HepG2 (cell line): ENCODE measurements around the gene CASP7. TPM values are rescaled to one million over a fixed set of nuclear protein-coding genes. Genes with fewer than 3 reads are reported as not detected.

Source experiments
- ATAC-seq: fragments of 200-7000 bp; cut with Tn5 transposase; 3 replicates; pipeline ENCODE4 v1.9.1; 2020; ENCODE audit warnings: mild to moderate bottlenecking, moderate library complexity
- BruUV-seq: library from RNA; stranded (reverse); fragments of 400-500 nt; replicated peaks from 2 replicates; lab custom pipeline; 2021; lab: Mats Ljungman, UMichigan
- CTCF ChIA-PET: fragments of 300-600 bp; formaldehyde crosslinking; extraction: SDS; loops from one replicate; lab custom pipeline; 2021; ENCODE audit warnings: low total read pairs, inconsistent platforms, low intra/inter-chr PET ratio; lab: Yijun Ruan, JAX
- POLR2A ChIA-PET: fragments of 350-600 bp; sonication (Branson Sonifier 250); formaldehyde crosslinking; loops from one replicate; lab custom pipeline; 2020; ENCODE audit warnings: antibody characterized with exemption, inconsistent platforms; lab: Yijun Ruan, JAX
- DNase-seq: peaks from one replicate; pipeline ENCODE4 v3.0.0-alpha.2; 2015; ENCODE audit warnings: low spot score
- FAIRE-seq: peaks from 3 replicates; lab custom pipeline; 2011; peaks lifted over from hg19 to GRCh38; lab: Jason Lieb, UNC
- H2AFZ ChIP-seq: one replicate; pipeline ENCODE4 v1.6.1; 2011; ENCODE audit warnings: low read length, inconsistent platforms
- H3K27ac ChIP-seq: fragments of 300-600 bp; 3 replicates; pipeline ENCODE4 v1.8.0; 2011; ENCODE audit warnings: mixed run types, mild to moderate bottlenecking, mixed read lengths, low read length, inconsistent platforms; ENCODE audit not compliant: insufficient read depth; ENCODE audit errors: extremely low read length
- H3K27me3 ChIP-seq, 2 experiments: fragments of 200-600 bp in 1 of 2; 2 replicates in 1 of 2; 3 replicates in 1 of 2; pipeline versions ENCODE4 v1.6.0 to v1.8.0; 2011; ENCODE audit warnings: low read length in 2 of 2, mild to moderate bottlenecking in 2 of 2, moderate library complexity in 2 of 2, inconsistent platforms in 1 of 2; ENCODE audit not compliant: insufficient read depth in 2 of 2, control insufficient read depth in 1 of 2
- H3K36me3 ChIP-seq, 2 experiments: fragments of 200-600 bp in 1 of 2; replicated peaks in 1 of 2; 2 replicates in 1 of 2; 3 replicates in 1 of 2; pipeline versions ENCODE4 v1.5.1 to v1.8.0; 2011; ENCODE audit warnings: low read length in 2 of 2, inconsistent platforms in 1 of 2; ENCODE audit not compliant: insufficient read depth in 2 of 2, control insufficient read depth in 1 of 2
- H3K4me1 ChIP-seq: 2 replicates; pipeline ENCODE4 v1.5.1; 2012; ENCODE audit warnings: low read length, inconsistent platforms; ENCODE audit not compliant: insufficient read depth
- H3K4me2 ChIP-seq: 2 replicates; pipeline ENCODE4 v1.6.0; 2011; ENCODE audit warnings: low read depth, low read length, inconsistent platforms
- H3K4me3 ChIP-seq, 3 experiments: fragments of 200-600 bp in 1 of 3; sonication (generic), shearing (Covaris generic) in 1 of 3; replicated peaks in 1 of 3; 2 replicates each; pipeline ENCODE4 v1.5.1; 2011 to 2016; ENCODE audit warnings: low read length in 3 of 3, inconsistent platforms in 2 of 3, low read depth in 2 of 3, mild to moderate bottlenecking in 2 of 3, control low read depth in 1 of 3, mixed read lengths in 1 of 3; ENCODE audit not compliant: insufficient read depth in 1 of 3
- H3K79me2 ChIP-seq: one replicate; pipeline ENCODE4 v1.6.1; 2011; ENCODE audit warnings: low read length, inconsistent platforms; ENCODE audit not compliant: insufficient read depth
- H3K9ac ChIP-seq: 2 replicates; pipeline ENCODE4 v1.6.0; 2011; ENCODE audit warnings: mild to moderate bottlenecking, low read depth, low read length, inconsistent platforms; ENCODE audit not compliant: insufficient read depth
- H3K9me3 ChIP-seq: 2 replicates; pipeline ENCODE4 v1.5.1; 2012; ENCODE audit warnings: mild to moderate bottlenecking, low read length
- H4K20me1 ChIP-seq: 2 replicates; pipeline ENCODE4 v1.6.0; 2011; ENCODE audit warnings: inconsistent platforms, mild to moderate bottlenecking, low read length, moderate library complexity; ENCODE audit not compliant: insufficient read depth
- AGO1 ChIP-seq: fragments of 200-400 bp; formaldehyde crosslinking; IDR thresholded peaks from 2 replicates; pipeline ENCODE4 v1.6.1; 2017; ENCODE audit warnings: mild to moderate bottlenecking, low read depth, low read length, moderate library complexity; ENCODE audit not compliant: poor library complexity, severe bottlenecking
- ASH2L ChIP-seq: fragments of 300-600, 200-600 bp; sonication (generic); IDR thresholded peaks from 2 replicates; pipeline ENCODE4 v1.7.0; 2017; ENCODE audit warnings: low read depth, mild to moderate bottlenecking, moderate library complexity, mixed read lengths, low read length; ENCODE audit not compliant: insufficient read length
- CREB3 ChIP-seq: sonication (generic); formaldehyde crosslinking; IDR thresholded peaks from 2 replicates; pipeline ENCODE4 v1.5.0; 2020; ENCODE audit warnings: missing genetic modification reagents
- LCORL ChIP-seq, 2 experiments: fragments of 450-650 bp in 1 of 2; sonication (generic) in 1 of 2; formaldehyde crosslinking in 1 of 2; IDR thresholded peaks; 2 replicates each; pipeline versions ENCODE4 v1.5.0 to v1.6.1; 2017 to 2020; ENCODE audit warnings: antibody characterized with exemption in 1 of 2, missing genetic modification reagents in 1 of 2
- NFE2 ChIP-seq: sonication (generic); formaldehyde crosslinking; IDR thresholded peaks from 2 replicates; pipeline ENCODE4 v1.4.0; 2020; ENCODE audit warnings: missing genetic modification reagents
- RAD51 ChIP-seq: fragments of 450-650 bp; IDR thresholded peaks from 2 replicates; pipeline ENCODE4 v1.6.1; 2016; ENCODE audit warnings: borderline replicate concordance
- SIX4 ChIP-seq: sonication (generic); formaldehyde crosslinking; IDR thresholded peaks from 2 replicates; pipeline ENCODE4 v1.4.0; 2020; ENCODE audit warnings: missing genetic modification reagents
- ZNF3 ChIP-seq: IDR thresholded peaks from 2 replicates; pipeline ENCODE4 v1.7.0; 2017; ENCODE audit warnings: inconsistent platforms
- ZNF674 ChIP-seq: sonication (generic); formaldehyde crosslinking; IDR thresholded peaks from 2 replicates; pipeline ENCODE4 v1.5.0; 2020; ENCODE audit warnings: low read depth, mild to moderate bottlenecking, missing genetic modification reagents
- WGBS: methylation state at CpG from one replicate; pipeline ENCODE4 v1.1.6; 2017; ENCODE audit warnings: low lambda C conversion rate; 5-methylcytosine and 5-hydroxymethylcytosine counted together
- in situ Hi-C: cut with HindIII; loops from 2 replicates; pipeline ENCODE4 v1.10.0; 2017; ENCODE audit warnings: low pct_unique_long_range_greater_than_20kb; ENCODE audit not compliant: extremely low pct_ligation_motif_present
- intact Hi-C: fragments of 100-400 bp; cut with micrococcal nuclease; formaldehyde crosslinking; loops from one replicate; pipeline ENCODE4 v1.10.0; 2022; ENCODE audit not compliant: unreplicated experiment
- polyA plus RNA-seq, 8 experiments: library from polyadenylated mRNA; depleted of rRNA in 3 of 8; stranded (reverse) in 7 of 8; unstranded in 1 of 8; fragments of >200 nt; fragmentation: Illumina TruSeq in 4 of 8; extraction: Trizol in 4 of 8; gene quantifications; 2 replicates each; pipeline versions ENCODE4 v1.2.1 to v1.2.3, GENCODE V29; 2011 to 2016; ENCODE audit warnings: low read depth in 4 of 8, missing spikeins in 1 of 8, mixed read lengths in 1 of 8; ENCODE audit not compliant: insufficient read depth in 1 of 8
- total RNA-seq, 5 experiments: library from RNA; depleted of rRNA; stranded (reverse); fragments of >200 nt; fragmentation: Illumina TruSeq; extraction: Trizol; gene quantifications; 2 replicates each; pipeline ENCODE4 v1.2.3, GENCODE V29; 2016; ENCODE audit warnings: low read depth in 1 of 5
- TF ChIP-seq, protein P1 (sequence below): sonication (generic); formaldehyde crosslinking; conservative IDR thresholded peaks from 2 replicates; pipeline ENCODE4 v1.4.0; 2020; ENCODE audit warnings: missing genetic modification reagents

Gene CASP7
- total and polyA plus RNA-seq, 2 of the 13 experiments (the other 11 are each of a cell fraction or from before 2014, with no cell fraction given): 11.9 to 39.3 TPM

GRCh38 chr10:113743594-113743993, 63.9 kb downstream of the CASP7 start:
- FAIRE-seq (no peak), ATAC-seq (no peak), DNase-seq (no peak)
- no peak for TF ChIP-seq RAD51
- TF ChIP-seq NFE2 (CRISPR knock-in tag): no peak
- no peak for TF ChIP-seq ZNF3 (CRISPR knock-in tag)
- TF ChIP-seq SIX4 (CRISPR knock-in tag): no peak
- POLR2A ChIA-PET: no interaction called here
- Histone ChIP-seq H3K4me1 (peaks cover 22% of the 10 kb centered on the region), H3K4me3 (no peak overlapping the region), H2AFZ (no peak overlapping the region), H3K9me3 (no peaks in the 10 kb centered on the region), H3K27ac (no peak overlapping the region), H4K20me1 (no peaks in the 10 kb centered on the region), H3K4me2 (no peak overlapping the region), H3K36me3 (no peaks in the 10 kb centered on the region), H3K9ac (no peak overlapping the region), H3K79me2 (no peaks in the 10 kb centered on the region), H3K27me3 (no peaks in the 10 kb centered on the region)
- in situ Hi-C loops (no loop called here), intact Hi-C loops (no loop called here)
- CTCF ChIA-PET: no interaction called here
- BruUV-seq: no TSS peak

GRCh38 chr10:113745374-113745773, 65.7 kb downstream of the CASP7 start:
- ChIA-PET POLR2A (no interaction called here), CTCF (no interaction called here)
- no peak overlapping the region for H3K9ac ChIP-seq
- H3K9me3 ChIP-seq: no peaks in the 10 kb centered on the region
- H4K20me1 ChIP-seq: no peaks in the 10 kb centered on the region
- in situ Hi-C loops (no loop called here), intact Hi-C loops (no loop called here)
- no peaks in the 10 kb centered on the region for H3K36me3 ChIP-seq
- no peak for ATAC-seq
- H3K4me3 ChIP-seq: no peak overlapping the region
- no peak for FAIRE-seq
- BruUV-seq: no TSS peak
- peaks cover 29% of the 10 kb centered on the region for H3K4me1 ChIP-seq
- 58% methylated on average over 2 of the region's 2 CpGs for WGBS
- no peak overlapping the region for H3K27ac ChIP-seq
- no peaks in the 10 kb centered on the region for H3K79me2 ChIP-seq
- no peak overlapping the region for H2AFZ ChIP-seq
- TF ChIP-seq, protein P1, sequence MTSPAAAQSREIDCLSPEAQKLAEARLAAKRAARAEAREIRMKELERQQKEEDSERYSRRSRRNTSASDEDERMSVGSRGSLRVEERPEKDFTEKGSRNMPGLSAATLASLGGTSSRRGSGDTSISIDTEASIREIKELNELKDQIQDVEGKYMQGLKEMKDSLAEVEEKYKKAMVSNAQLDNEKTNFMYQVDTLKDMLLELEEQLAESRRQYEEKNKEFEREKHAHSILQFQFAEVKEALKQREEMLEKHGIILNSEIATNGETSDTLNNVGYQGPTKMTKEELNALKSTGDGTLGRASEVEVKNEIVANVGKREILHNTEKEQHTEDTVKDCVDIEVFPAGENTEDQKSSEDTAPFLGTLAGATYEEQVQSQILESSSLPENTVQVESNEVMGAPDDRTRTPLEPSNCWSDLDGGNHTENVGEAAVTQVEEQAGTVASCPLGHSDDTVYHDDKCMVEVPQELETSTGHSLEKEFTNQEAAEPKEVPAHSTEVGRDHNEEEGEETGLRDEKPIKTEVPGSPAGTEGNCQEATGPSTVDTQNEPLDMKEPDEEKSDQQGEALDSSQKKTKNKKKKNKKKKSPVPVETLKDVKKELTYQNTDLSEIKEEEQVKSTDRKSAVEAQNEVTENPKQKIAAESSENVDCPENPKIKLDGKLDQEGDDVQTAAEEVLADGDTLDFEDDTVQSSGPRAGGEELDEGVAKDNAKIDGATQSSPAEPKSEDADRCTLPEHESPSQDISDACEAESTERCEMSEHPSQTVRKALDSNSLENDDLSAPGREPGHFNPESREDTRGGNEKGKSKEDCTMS (CRISPR knock-in tag): no peak
- TF ChIP-seq AGO1: no peak
- no peak for TF ChIP-seq CREB3 (CRISPR knock-in tag)
- TF ChIP-seq ZNF674: no peak
- TF ChIP-seq LCORL (IDR thresholded peaks at IDR 0.05): peak; percentile 73; the same call in 1 of the 2 replicates
- TF ChIP-seq LCORL (CRISPR knock-in tag; IDR thresholded peaks at IDR 0.05): no peak
- no peak for TF ChIP-seq ASH2L
- no peak overlapping the region for H3K4me2 ChIP-seq
- DNase-seq: no peak
- H3K27me3 ChIP-seq: no peaks in the 10 kb centered on the region; a peak in 1 of 5 replicates
